ENCODE measurements around the gene TENM4. TPM values are rescaled to one million over a fixed set of nuclear protein-coding genes. Genes with fewer than 3 reads are reported as not detected.

The TENM4 gene
- total RNA-seq, 1 donor from 2014 or later, result 0.63 TPM

DNA sequence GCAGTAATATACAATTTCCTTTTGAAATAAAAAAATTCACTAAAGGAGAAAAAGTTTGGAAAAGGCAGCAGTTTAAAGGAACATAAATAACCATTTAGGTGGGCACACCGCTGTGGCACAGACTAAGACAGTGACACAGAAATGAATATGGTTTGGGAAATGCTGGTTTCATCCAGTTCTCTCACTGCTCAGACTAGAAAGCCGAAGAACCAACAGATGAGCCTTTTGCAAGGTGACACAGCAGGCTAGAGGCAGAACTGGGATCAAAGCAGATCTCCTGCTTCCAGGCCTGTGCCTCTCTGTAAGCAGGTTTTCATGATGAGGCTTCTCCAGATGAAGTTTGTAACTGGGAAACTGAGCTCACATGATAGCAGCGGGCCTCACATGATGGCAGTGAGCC lies 486.1 kb downstream of the TENM4 start:
- intact Hi-C loops (cut with micrococcal nuclease), result no loop called here
- H3K27me3 ChIP-seq (ENCODE audit: low read depth), result no peaks in the 10 kb centered on the region
- no peak overlapping the region for H3K4me3 ChIP-seq
- TF ChIP-seq CTCF (IDR thresholded peaks at IDR 0.05; ENCODE audit: borderline replicate concordance), result no peak
- H3K9me3 ChIP-seq (replicated peaks), result no peaks in the 10 kb centered on the region
- H3K4me1 ChIP-seq, result peaks cover 27% of the 10 kb centered on the region
- DNase-seq, result no peak
- H3K27ac ChIP-seq (replicated peaks), result peak overlapping the region; percentile 40
- no peaks in the 10 kb centered on the region for H3K36me3 ChIP-seq

DNA sequence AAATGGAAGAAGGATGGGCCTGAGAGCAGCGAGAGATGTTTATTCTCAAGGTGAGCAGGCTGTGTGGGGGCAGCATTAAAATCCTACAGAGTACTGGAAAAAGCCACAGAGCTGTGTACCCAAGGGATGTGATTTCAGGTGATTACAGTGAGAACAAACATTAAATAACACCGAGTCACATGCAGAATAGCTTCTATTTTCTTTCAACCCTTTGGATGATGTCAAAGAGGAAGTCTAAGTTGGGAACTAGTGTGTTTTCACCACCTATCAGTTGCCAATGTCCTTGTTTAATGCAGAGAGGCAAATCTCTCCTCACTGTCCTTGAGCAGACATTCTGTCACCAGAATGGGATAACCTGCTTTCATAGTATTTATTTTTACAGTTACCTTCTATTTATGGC lies 486.6 kb downstream of the TENM4 start:
- DNase-seq, result no peak
- no peaks in the 10 kb centered on the region for H3K9me3 ChIP-seq (replicated peaks)
- H3K4me3 ChIP-seq, result no peak overlapping the region
- H3K27me3 ChIP-seq (ENCODE audit: low read depth), result no peaks in the 10 kb centered on the region
- peak overlapping the region; percentile 40 for H3K27ac ChIP-seq (replicated peaks)
- H3K36me3 ChIP-seq, result no peaks in the 10 kb centered on the region
- intact Hi-C loops (cut with micrococcal nuclease), result no loop called here
- no peak for TF ChIP-seq CTCF (IDR thresholded peaks at IDR 0.05; ENCODE audit: borderline replicate concordance)
- peaks cover 27% of the 10 kb centered on the region for H3K4me1 ChIP-seq

DNA sequence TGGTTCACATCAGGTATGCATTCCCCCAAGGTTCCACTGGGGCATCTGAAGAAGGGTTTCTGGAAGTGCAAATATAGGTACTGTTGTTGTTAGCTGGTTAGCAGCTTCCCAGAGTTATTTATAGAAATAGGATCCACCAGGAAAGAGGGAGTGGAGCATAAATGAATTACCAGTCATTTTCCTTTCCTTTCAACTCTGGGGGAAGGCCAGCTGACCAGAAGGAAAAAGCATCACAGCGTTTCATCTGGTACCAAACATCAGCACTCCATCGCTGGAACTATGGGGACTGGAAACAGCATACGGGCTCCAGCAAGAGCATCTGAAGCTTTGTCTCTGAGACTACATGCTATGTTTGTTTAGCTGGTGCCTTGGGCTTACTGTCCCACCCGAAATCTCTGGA lies 487.9 kb downstream of the TENM4 start:
- Histone ChIP-seq H3K4me1 (peaks cover 27% of the 10 kb centered on the region), H3K27me3 (ENCODE audit: low read depth) (no peaks in the 10 kb centered on the region), H3K36me3 (no peaks in the 10 kb centered on the region), H3K4me3 (no peak overlapping the region), H3K27ac (replicated peaks) (no peak overlapping the region), H3K9me3 (replicated peaks) (no peaks in the 10 kb centered on the region)
- DNase-seq, result no peak
- no peak for TF ChIP-seq CTCF (IDR thresholded peaks at IDR 0.05; ENCODE audit: borderline replicate concordance)
- intact Hi-C loops (cut with micrococcal nuclease), result no loop called here

- Histone ChIP-seq H3K36me3 (no peaks in the 10 kb centered on the region), H3K4me1 (peaks cover 27% of the 10 kb centered on the region), H3K27ac (replicated peaks) (no peak overlapping the region), H3K27me3 (ENCODE audit: low read depth) (peaks cover under 1% of the 10 kb centered on the region), H3K9me3 (replicated peaks) (no peaks in the 10 kb centered on the region), H3K4me3 (no peak overlapping the region)
- intact Hi-C loops (cut with micrococcal nuclease), result no loop called here
- no peak for TF ChIP-seq CTCF (IDR thresholded peaks at IDR 0.05; ENCODE audit: borderline replicate concordance)
- no peak for DNase-seq
Observed at GRCh38 chr11:78952175-78952574, 488.7 kb downstream of the TENM4 start.

DNA sequence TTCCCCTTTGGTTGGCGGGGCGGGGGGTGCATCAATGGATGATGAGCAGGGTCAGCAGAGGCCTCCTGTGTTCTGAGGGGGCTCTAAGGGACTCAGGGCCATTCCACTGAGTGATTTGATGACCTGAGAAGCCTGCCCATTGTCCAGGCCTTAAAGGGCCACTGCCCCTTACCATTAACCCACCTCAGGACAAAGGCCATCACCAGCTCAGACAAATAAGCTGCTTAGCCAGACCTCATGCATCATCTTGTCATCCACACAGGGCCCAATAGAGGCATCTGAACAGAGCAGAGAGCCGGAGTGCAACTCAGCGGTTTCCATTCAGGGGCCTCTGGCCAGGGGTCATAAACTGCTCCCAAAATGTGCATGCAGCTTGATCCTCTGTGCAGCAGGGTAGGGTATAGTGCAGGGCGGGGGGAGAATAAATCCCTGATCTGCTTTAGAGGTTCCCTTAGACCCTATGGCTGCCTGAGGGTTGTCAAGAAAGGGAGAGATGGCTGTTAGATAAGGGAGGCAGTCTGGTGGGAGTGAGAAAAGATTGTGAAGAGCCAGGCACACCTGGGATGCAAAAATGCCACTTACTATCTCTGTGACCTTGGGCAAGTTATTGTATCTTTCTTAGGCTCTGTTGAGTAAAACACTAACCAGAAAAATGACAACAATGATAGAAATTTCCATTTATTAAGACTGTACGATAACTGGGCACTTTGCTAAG lies 490.7 kb downstream of the TENM4 start:
- TF ChIP-seq CTCF (IDR thresholded peaks at IDR 0.05; ENCODE audit: borderline replicate concordance), result no peak

More for the DNA sequence above, 490.7 kb downstream of the TENM4 start:
- H3K9me3 ChIP-seq (replicated peaks), result peaks cover 10% of the 10 kb centered on the region
- no peaks in the 10 kb centered on the region for H3K36me3 ChIP-seq
- intact Hi-C loops (cut with micrococcal nuclease), result no loop called here
- H3K4me1 ChIP-seq, result peaks cover 26% of the 10 kb centered on the region
- no peak overlapping the region for H3K4me3 ChIP-seq
- H3K27me3 ChIP-seq (ENCODE audit: low read depth), result peaks cover 4% of the 10 kb centered on the region
- DNase-seq, result no peak
- H3K27ac ChIP-seq (replicated peaks), result no peak overlapping the region
